Measurements from ENCODE around the gene CDK5RAP2.

CDK5RAP2 gene

GRCh38 chr9:120619751-120620655 lies 40.0 kb upstream of the CDK5RAP2 start:
- Histone ChIP-seq H2AFZ (ENCODE audit: low read depth, low read length) (no peak overlapping the region), H3K27ac (ENCODE audit: low read length) (no peak overlapping the region), H3K9me3 (ENCODE audit: insufficient read depth, low read length) (no peaks in the 10 kb centered on the region), H3K36me3 (replicated peaks; ENCODE audit: low read depth, low read length) (no peaks in the 10 kb centered on the region), H3K79me2 (ENCODE audit: low read length) (no peaks in the 10 kb centered on the region), H3K4me1 (ENCODE audit: low read length) (peaks cover 2% of the 10 kb centered on the region; the same call in 1 of the 2 replicates), H4K20me1 (ENCODE audit: insufficient read depth, low read length) (no peaks in the 10 kb centered on the region), H3K4me3 (ENCODE audit: low read length) (no peak overlapping the region), H3K4me2 (ENCODE audit: low read length) (peak overlapping the region; percentile 49), H3K27me3 (ENCODE audit: low read depth, low read length) (no peaks in the 10 kb centered on the region), H3K9ac (ENCODE audit: low read length) (no peak overlapping the region)
- TF ChIP-seq CTCF (IDR thresholded peaks at IDR 0.05; ENCODE audit: low read depth, low read length) (peak; percentile 89), EZH2phosphoT487 (IDR thresholded peaks at IDR 0.05; ENCODE audit: low read depth) (no peak)

GRCh38 chr9:120616966-120617935 lies 37.3 kb upstream of the CDK5RAP2 start:
- Histone ChIP-seq H3K27me3 (ENCODE audit: low read depth, low read length) (no peaks in the 10 kb centered on the region), H3K27ac (ENCODE audit: low read length) (no peak overlapping the region), H3K4me1 (ENCODE audit: low read length) (peaks cover 2% of the 10 kb centered on the region; the same call in 1 of the 2 replicates), H2AFZ (ENCODE audit: low read depth, low read length) (no peak overlapping the region), H3K9ac (ENCODE audit: low read length) (no peak overlapping the region), H3K9me3 (ENCODE audit: insufficient read depth, low read length) (no peaks in the 10 kb centered on the region), H3K4me2 (ENCODE audit: low read length) (no peak overlapping the region), H3K79me2 (ENCODE audit: low read length) (no peaks in the 10 kb centered on the region), H4K20me1 (ENCODE audit: insufficient read depth, low read length) (no peaks in the 10 kb centered on the region), H3K36me3 (replicated peaks; ENCODE audit: low read depth, low read length) (no peaks in the 10 kb centered on the region), H3K4me3 (ENCODE audit: low read length) (no peak overlapping the region)
- TF ChIP-seq CTCF (IDR thresholded peaks at IDR 0.05; ENCODE audit: low read depth, low read length) = no peak
- TF ChIP-seq EZH2phosphoT487 (IDR thresholded peaks at IDR 0.05; ENCODE audit: low read depth) = no peak

- Histone ChIP-seq H3K27me3 (ENCODE audit: low read depth, low read length) (no peaks in the 10 kb centered on the region), H3K36me3 (replicated peaks; ENCODE audit: low read depth, low read length) (no peaks in the 10 kb centered on the region), H3K4me2 (ENCODE audit: low read length) (no peak overlapping the region), H3K9me3 (ENCODE audit: insufficient read depth, low read length) (no peaks in the 10 kb centered on the region), H3K4me1 (ENCODE audit: low read length) (no peaks in the 10 kb centered on the region), H3K79me2 (ENCODE audit: low read length) (no peaks in the 10 kb centered on the region), H2AFZ (ENCODE audit: low read depth, low read length) (no peak overlapping the region), H3K9ac (ENCODE audit: low read length) (no peak overlapping the region), H3K27ac (ENCODE audit: low read length) (no peak overlapping the region), H4K20me1 (ENCODE audit: insufficient read depth, low read length) (no peaks in the 10 kb centered on the region), H3K4me3 (ENCODE audit: low read length) (no peak overlapping the region)
- TF ChIP-seq CTCF (IDR thresholded peaks at IDR 0.05; ENCODE audit: low read depth, low read length) (peak; percentile 65), EZH2phosphoT487 (IDR thresholded peaks at IDR 0.05; ENCODE audit: low read depth) (no peak)
Observed at GRCh38 chr9:120612218-120612617, 32.3 kb upstream of the CDK5RAP2 start.

GRCh38 chr9:120611690-120612068 lies 31.7 kb upstream of the CDK5RAP2 start:
- H3K27ac ChIP-seq (ENCODE audit: low read length) = no peak overlapping the region
- H3K79me2 ChIP-seq (ENCODE audit: low read length) = no peaks in the 10 kb centered on the region
- no peak overlapping the region for H3K9ac ChIP-seq (ENCODE audit: low read length)

More at GRCh38 chr9:120611690-120612068, 31.7 kb upstream of the CDK5RAP2 start:
- Histone ChIP-seq H3K4me2 (ENCODE audit: low read length) (no peak overlapping the region), H3K4me1 (ENCODE audit: low read length) (no peaks in the 10 kb centered on the region), H3K27me3 (ENCODE audit: low read depth, low read length) (no peaks in the 10 kb centered on the region), H2AFZ (ENCODE audit: low read depth, low read length) (no peak overlapping the region), H3K9me3 (ENCODE audit: insufficient read depth, low read length) (no peaks in the 10 kb centered on the region), H4K20me1 (ENCODE audit: insufficient read depth, low read length) (no peaks in the 10 kb centered on the region), H3K4me3 (ENCODE audit: low read length) (no peak overlapping the region), H3K36me3 (replicated peaks; ENCODE audit: low read depth, low read length) (no peaks in the 10 kb centered on the region)
- TF ChIP-seq CTCF (IDR thresholded peaks at IDR 0.05; ENCODE audit: low read depth, low read length) (no peak), EZH2phosphoT487 (IDR thresholded peaks at IDR 0.05; ENCODE audit: low read depth) (no peak)
